ENCODE measurements around the gene CYP2B6. TPM values are rescaled to one million over a fixed set of nuclear protein-coding genes. Genes with fewer than 3 reads are reported as not detected.

The CYP2B6 gene
- total and polyA plus RNA-seq, 10 of the 15 experiments (the other 5 are each of a cell fraction or from before 2014, with no cell fraction given): 0.23 to 0.86 TPM; not detected in 8

GRCh38 chr19:40982594-40983101, 8.4 kb upstream of the CYP2B6 start:
- H3K4me1 ChIP-seq (ENCODE audit: control insufficient read depth, insufficient read depth, low read length): no peaks in the 10 kb centered on the region
- H3K36me3 ChIP-seq (ENCODE audit: control insufficient read depth in 2 of 2, insufficient read depth in 2 of 2, low read length in 1 of 2): no peaks in the 10 kb centered on the region
- ChIA-PET SMC1A (ENCODE audit: uncharacterized antibody, unreplicated experiment) (no interaction called here), POLR2A (no interaction called here), CTCF (no interaction called here), RAD21 (ENCODE audit: unreplicated experiment) (no interaction called here)
- no peak overlapping the region for H3K4me3 ChIP-seq
- DNase-seq (ENCODE audit: low read depth, low spot score): no peak
- no peak overlapping the region for H3K9ac ChIP-seq (ENCODE audit: control insufficient read depth, insufficient read depth, low read length)
- no peaks in the 10 kb centered on the region for H4K20me1 ChIP-seq (ENCODE audit: control insufficient read depth, insufficient read depth)
- no peaks in the 10 kb centered on the region for H3K9me3 ChIP-seq (replicated peaks; ENCODE audit: control insufficient read depth, insufficient read depth, low read length)
- H3K27ac ChIP-seq (ENCODE audit: control insufficient read depth, insufficient read depth): no peak overlapping the region
- H2AFZ ChIP-seq (ENCODE audit: control insufficient read depth, low read depth, low read length): no peak overlapping the region
- 30% methylated on average over 3 of the region's 3 CpGs for WGBS (ENCODE audit: insufficient coverage, insufficient replicate concordance, low lambda C conversion rate, missing lambda C conversion rate)
- no peak for ATAC-seq
- no TSS peak for BruUV-seq (replicated peaks)
- no peak overlapping the region for H3K4me2 ChIP-seq (ENCODE audit: control insufficient read depth, insufficient read depth)
- in situ Hi-C loops (cut with MboI) (no loop called here), intact Hi-C loops (cut with micrococcal nuclease; ENCODE audit: unreplicated experiment) (no loop called here)
- TF ChIP-seq LARP7 (IDR thresholded peaks at IDR 0.05) (no peak), SRF (IDR thresholded peaks at IDR 0.05; ENCODE audit: low read depth in 2 of 2, low read length in 2 of 2) (no peak), RAD51 (IDR thresholded peaks at IDR 0.05) (no peak), IRF3 (IDR thresholded peaks at IDR 0.05) (no peak), USF1 (IDR thresholded peaks at IDR 0.05; ENCODE audit: borderline replicate concordance, extremely low read length, insufficient read depth, low read depth, low read length) (no peak), JUND (IDR thresholded peaks at IDR 0.05; ENCODE audit: low read depth, low read length) (no peak), ASH2L (IDR thresholded peaks at IDR 0.05; ENCODE audit: borderline replicate concordance, low read depth) (no peak), RELA (IDR thresholded peaks at IDR 0.05; ENCODE audit: borderline replicate concordance, partially characterized antibody) (no peak), ZNF24 (IDR thresholded peaks at IDR 0.05) (no peak), MTA2 (IDR thresholded peaks at IDR 0.05; ENCODE audit: low read depth) (no peak), TARDBP (IDR thresholded peaks at IDR 0.05; ENCODE audit: borderline replicate concordance) (no peak), ZSCAN29 (IDR thresholded peaks at IDR 0.05) (no peak), ZZZ3 (IDR thresholded peaks at IDR 0.05; ENCODE audit: control insufficient read depth, insufficient read length, low read depth) (no peak)
- no peaks in the 10 kb centered on the region for H3K27me3 ChIP-seq (replicated peaks in 1 of 2; ENCODE audit: control insufficient read depth in 2 of 2, insufficient read depth in 2 of 2, low read length in 1 of 2)
- no peaks in the 10 kb centered on the region for H3K79me2 ChIP-seq (ENCODE audit: control insufficient read depth, insufficient read depth, low read length)
- no peak for FAIRE-seq
